Upper lobe of left lung (tissue), 6 donors: ENCODE results near the gene MOV10L1. TPM values are rescaled to one million over a fixed set of nuclear protein-coding genes. Genes with fewer than 3 reads are reported as not detected.
A peak's percentile ranks its signal among the peaks of the same experiment; 100 is the strongest.

ENCODE experiments used
- ATAC-seq, 2 donors: fragments of 200-7000 bp; cut with Tn5 transposase; one replicate each; pipeline ENCODE4 v1.9.1; 2022; ENCODE audit warnings: mild to moderate bottlenecking in 2 of 2, moderate library complexity in 2 of 2; ENCODE audit not compliant: low FRiP score in 2 of 2
- DNase-seq, 2 donors: peaks; one replicate each; pipeline ENCODE4 v3.0.0-alpha.2; 2019 to 2020
- H3K27ac ChIP-seq, 4 donors: fragments of 200-600 bp; sonication (generic); one replicate each; pipeline ENCODE4 v1.5.1; 2016 to 2019
- H3K27me3 ChIP-seq, 4 donors: fragments of 200-600 bp; sonication (generic); one replicate each; pipeline ENCODE4 v1.5.1; 2017 to 2019
- H3K36me3 ChIP-seq, 4 donors: fragments of 200-600 bp; sonication (generic); one replicate each; pipeline ENCODE4 v1.5.1; 2016 to 2019
- H3K4me1 ChIP-seq, 4 donors: fragments of 200-600 bp; sonication (generic); one replicate each; pipeline ENCODE4 v1.5.1; 2018 to 2019
- H3K4me3 ChIP-seq, 4 donors: fragments of 200-600 bp; sonication (generic); one replicate each; pipeline ENCODE4 v1.5.1; 2017 to 2019; ENCODE audit warnings: mild to moderate bottlenecking in 2 of 4, moderate library complexity in 1 of 4
- H3K9me3 ChIP-seq, 4 donors: fragments of 200-600 bp; sonication (generic); one replicate each; pipeline ENCODE4 v1.5.1; 2018 to 2019
- EP300 ChIP-seq, 4 donors: sonication (generic); formaldehyde crosslinking; IDR thresholded peaks; one replicate each; pipeline ENCODE4 v1.5.1; 2017; ENCODE audit warnings: antibody characterized with exemption in 4 of 4, control low read depth in 2 of 4
- POLR2A ChIP-seq, 4 donors: fragments of 450-650 bp; IDR thresholded peaks; one replicate each; pipeline ENCODE4 v1.5.1; 2016 to 2017; ENCODE audit warnings: antibody characterized with exemption in 4 of 4, mild to moderate bottlenecking in 2 of 4
- POLR2AphosphoS5 ChIP-seq, 2 donors: sonication (generic); formaldehyde crosslinking; IDR thresholded peaks; one replicate each; pipeline ENCODE4 v1.5.1; 2017; ENCODE audit warnings: antibody characterized with exemption in 2 of 2
- whole genome bisulfite sequencing, 2 donors: methylation state at CpG; one replicate each; pipeline ENCODE4 v1.1.5; 2017 to 2018; 5-methylcytosine and 5-hydroxymethylcytosine counted together
- total RNA-seq, 6 donors: library from RNA; depleted of rRNA in 4 of 6; stranded (reverse); fragments of >200 nt in 4 of 6; gene quantifications; one replicate each; pipeline versions ENCODE4 v1.1.0 to v1.2.1, GENCODE V29; 2016 to 2021
- TF ChIP-seq, protein P1 (sequence below), 6 experiments: fragments of 450-650 bp in 4 of 6; fragments of 200-600 bp in 2 of 6; sonication (generic) in 2 of 6; IDR thresholded peaks; one replicate each; pipeline ENCODE4 v1.5.1; 2016 to 2019; ENCODE audit warnings: antibody characterized with exemption in 6 of 6
- donor health status: DM: no; HTN: no; CAD: no; lungs with moderate emphysema.
- donor health status: DM: no; HTN: yes; CAD: no; lungs with severe emphysema.

The MOV10L1 gene
- total RNA-seq, 6 donors from 2014 or later: 0.47 to 3.1 (median 1.8) TPM; not detected in 1

- H3K9me3 ChIP-seq: no peaks in the 10 kb centered on the region
- 56 to 58% methylated on average over 8 to 14 of the region's 17 CpGs for WGBS, 2 donors
- no peaks in the 10 kb centered on the region for H3K36me3 ChIP-seq
- TF ChIP-seq EP300 (IDR thresholded peaks at IDR 0.05) (no peak), POLR2AphosphoS5 (IDR thresholded peaks at IDR 0.05) (no peak), POLR2A (IDR thresholded peaks at IDR 0.05) (no peak)
- TF ChIP-seq, protein P1, sequence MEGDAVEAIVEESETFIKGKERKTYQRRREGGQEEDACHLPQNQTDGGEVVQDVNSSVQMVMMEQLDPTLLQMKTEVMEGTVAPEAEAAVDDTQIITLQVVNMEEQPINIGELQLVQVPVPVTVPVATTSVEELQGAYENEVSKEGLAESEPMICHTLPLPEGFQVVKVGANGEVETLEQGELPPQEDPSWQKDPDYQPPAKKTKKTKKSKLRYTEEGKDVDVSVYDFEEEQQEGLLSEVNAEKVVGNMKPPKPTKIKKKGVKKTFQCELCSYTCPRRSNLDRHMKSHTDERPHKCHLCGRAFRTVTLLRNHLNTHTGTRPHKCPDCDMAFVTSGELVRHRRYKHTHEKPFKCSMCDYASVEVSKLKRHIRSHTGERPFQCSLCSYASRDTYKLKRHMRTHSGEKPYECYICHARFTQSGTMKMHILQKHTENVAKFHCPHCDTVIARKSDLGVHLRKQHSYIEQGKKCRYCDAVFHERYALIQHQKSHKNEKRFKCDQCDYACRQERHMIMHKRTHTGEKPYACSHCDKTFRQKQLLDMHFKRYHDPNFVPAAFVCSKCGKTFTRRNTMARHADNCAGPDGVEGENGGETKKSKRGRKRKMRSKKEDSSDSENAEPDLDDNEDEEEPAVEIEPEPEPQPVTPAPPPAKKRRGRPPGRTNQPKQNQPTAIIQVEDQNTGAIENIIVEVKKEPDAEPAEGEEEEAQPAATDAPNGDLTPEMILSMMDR (IDR thresholded peaks at IDR 0.05): no peak
- H3K27ac ChIP-seq: no peak overlapping the region
- no peak overlapping the region for H3K4me3 ChIP-seq
- H3K27me3 ChIP-seq: peaks cover 0 to 11% (median 5%) of the 10 kb centered on the region in 4 donors
- peaks cover 9 to 37% (median 15%) of the 10 kb centered on the region in 4 donors for H3K4me1 ChIP-seq
- DNase-seq: no peak
- ATAC-seq: no peak
Observed at GRCh38 chr22:50061824-50062355, 27.9 kb upstream of the MOV10L1 start.

DNA sequence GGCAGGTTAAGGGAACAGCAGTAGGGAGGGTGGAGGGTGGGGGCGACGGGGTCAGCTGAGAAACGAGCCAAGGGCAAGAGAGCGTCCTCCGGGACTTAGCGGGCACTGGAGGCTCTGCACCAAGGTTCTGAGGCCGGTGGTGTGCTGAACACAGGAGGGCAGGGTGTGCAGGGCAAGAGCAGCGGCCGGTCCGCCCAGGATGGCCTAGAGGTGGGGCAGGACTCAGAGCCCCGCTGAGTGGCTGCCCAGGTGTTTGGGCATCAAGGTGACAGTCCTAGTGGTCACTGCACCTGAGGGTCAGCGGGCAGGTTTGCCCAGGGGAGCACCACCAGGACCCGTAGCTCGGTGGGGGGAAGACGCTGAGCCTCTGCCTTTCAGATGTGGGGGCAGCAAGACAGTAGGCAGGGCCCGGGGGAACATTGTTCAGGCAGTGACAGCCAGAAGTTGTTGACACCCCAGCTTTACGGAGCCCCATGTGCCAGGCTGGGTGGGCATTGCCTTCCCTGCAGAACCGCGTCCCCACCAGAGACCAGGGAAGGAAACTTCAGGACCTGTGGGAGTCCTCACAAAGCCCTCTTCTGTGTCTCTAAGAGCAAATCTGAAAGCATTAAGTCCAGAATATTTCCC lies 27.2 kb upstream of the MOV10L1 start:
- no peaks in the 10 kb centered on the region for H3K36me3 ChIP-seq
- H3K4me3 ChIP-seq: no peak overlapping the region
- H3K27me3 ChIP-seq: peaks cover 0 to 10% (median 5%) of the 10 kb centered on the region in 4 donors
- H3K27ac ChIP-seq: no peak overlapping the region
- whole genome bisulfite sequencing, 2 donors: 89 to 91% methylated on average over 13 to 19 of the region's 19 CpGs
- TF ChIP-seq EP300 (IDR thresholded peaks at IDR 0.05) (no peak), POLR2A (IDR thresholded peaks at IDR 0.05) (no peak), POLR2AphosphoS5 (IDR thresholded peaks at IDR 0.05) (no peak)
- TF ChIP-seq, protein P1 (IDR thresholded peaks at IDR 0.05): no peak
- H3K4me1 ChIP-seq: peaks cover 9 to 37% (median 15%) of the 10 kb centered on the region in 4 donors
- ATAC-seq (no peak), DNase-seq (peak in 1 of 2 donors; percentile 79)
- no peaks in the 10 kb centered on the region for H3K9me3 ChIP-seq

DNA sequence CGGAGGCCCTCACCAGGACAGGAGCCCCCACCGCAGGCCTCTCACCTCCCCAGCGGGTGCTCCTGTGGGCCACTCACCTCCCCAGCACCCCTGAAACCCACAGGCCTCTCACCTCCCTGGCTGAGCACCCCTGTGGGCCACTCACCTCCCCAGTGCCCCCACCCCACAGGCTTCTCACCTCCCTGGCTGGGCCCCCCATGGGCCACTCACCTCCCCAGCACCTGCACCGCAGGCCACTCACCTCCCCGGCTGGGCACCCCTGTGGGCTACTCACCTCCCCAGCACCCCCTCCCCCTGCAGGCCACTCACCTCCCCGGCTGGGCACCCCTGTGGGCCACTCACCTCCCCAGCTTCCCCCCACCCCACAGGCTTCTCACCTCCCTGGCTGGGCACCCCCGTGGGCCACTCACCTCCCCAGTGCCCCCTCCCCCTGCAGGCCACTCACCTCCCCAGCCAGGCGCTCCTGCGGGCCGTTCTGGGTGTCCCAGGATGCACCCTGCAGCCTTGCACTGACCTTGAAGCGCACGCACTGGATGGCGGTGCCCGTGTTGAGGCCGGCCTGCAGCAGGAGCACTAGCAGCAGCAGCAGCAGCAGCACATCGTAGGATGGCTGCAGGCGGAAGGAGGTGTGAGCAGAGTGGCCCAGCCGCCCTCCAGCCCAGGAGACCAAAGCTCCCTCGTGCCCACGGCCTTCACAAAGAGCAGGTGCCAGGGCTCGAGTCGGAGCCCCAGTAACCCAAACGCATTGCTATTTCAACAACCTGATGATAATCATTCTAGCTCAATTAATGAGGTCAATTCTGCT lies 26.0 kb upstream of the MOV10L1 start:
- DNase-seq: no peak
- TF ChIP-seq, protein P1 (IDR thresholded peaks at IDR 0.05): no peak
- TF ChIP-seq POLR2AphosphoS5 (IDR thresholded peaks at IDR 0.05): no peak
- no peak for TF ChIP-seq POLR2A (IDR thresholded peaks at IDR 0.05)
- TF ChIP-seq EP300 (IDR thresholded peaks at IDR 0.05): no peak
- ATAC-seq: peak in 1 of 2 donors; percentile 15
- Histone ChIP-seq H3K9me3 (no peaks in the 10 kb centered on the region), H3K27ac (no peak overlapping the region), H3K4me1 (peaks cover 3 to 26% (median 10%) of the 10 kb centered on the region in 4 donors), H3K27me3 (peaks cover 0 to 2% (median under 1%) of the 10 kb centered on the region in 4 donors), H3K4me3 (no peak overlapping the region), H3K36me3 (no peaks in the 10 kb centered on the region)
- 82 to 100% methylated on average over 3 to 14 of the region's 23 CpGs for WGBS, 2 donors

DNA sequence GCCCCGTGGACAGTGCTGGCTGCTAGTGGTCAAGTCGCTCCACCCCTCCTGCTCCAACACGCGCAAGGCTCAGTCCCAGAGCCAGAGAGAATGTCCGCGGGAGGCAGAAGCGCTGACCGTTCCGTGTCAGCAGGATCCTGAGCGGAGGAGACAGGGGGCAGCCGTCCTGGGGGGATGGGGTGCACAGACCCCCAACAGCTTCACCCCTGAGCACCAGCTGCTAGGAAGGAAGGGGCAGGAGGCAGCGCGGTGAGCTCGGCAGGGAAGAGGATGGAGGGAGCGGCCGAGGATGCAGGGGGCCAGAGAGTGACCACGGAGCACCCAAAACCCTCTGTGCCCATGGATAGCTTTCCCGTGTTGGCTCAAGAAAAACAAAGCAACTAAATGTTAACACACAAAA lies 25.4 kb upstream of the MOV10L1 start:
- ATAC-seq (no peak), DNase-seq (no peak)
- Histone ChIP-seq H3K27me3 (no peaks in the 10 kb centered on the region), H3K4me3 (no peak overlapping the region), H3K36me3 (no peaks in the 10 kb centered on the region), H3K27ac (no peak overlapping the region), H3K9me3 (no peaks in the 10 kb centered on the region), H3K4me1 (peaks cover 0 to 20% (median 4%) of the 10 kb centered on the region in 4 donors)
- WGBS, 2 donors: 64 to 65% methylated on average over 12 to 18 of the region's 18 CpGs
- TF ChIP-seq EP300 (IDR thresholded peaks at IDR 0.05) (no peak), POLR2A (IDR thresholded peaks at IDR 0.05) (no peak)

DNA sequence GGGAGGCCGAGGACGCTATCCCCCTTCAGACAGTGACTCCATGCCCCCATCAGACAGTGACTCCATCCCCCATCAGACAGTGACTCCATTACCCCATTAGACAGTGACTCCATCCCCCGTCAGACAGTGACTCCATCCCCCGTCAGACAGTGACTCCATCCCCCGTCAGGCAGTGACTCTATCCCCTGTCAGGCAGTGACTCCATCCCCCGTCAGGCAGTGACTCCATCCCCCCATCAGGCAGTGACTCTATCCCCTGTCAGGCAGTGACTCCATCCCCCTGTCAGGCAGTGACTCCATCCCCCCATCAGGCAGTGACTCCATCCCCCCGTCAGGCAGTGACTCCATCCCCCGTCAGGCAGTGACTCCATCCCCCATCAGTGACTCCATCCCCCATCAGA lies 22.6 kb upstream of the MOV10L1 start:
- TF ChIP-seq EP300 (IDR thresholded peaks at IDR 0.05) (no peak), POLR2A (IDR thresholded peaks at IDR 0.05) (no peak), POLR2AphosphoS5 (IDR thresholded peaks at IDR 0.05) (no peak)
- TF ChIP-seq, protein P1 (IDR thresholded peaks at IDR 0.05): no peak
- WGBS, 2 donors: 75 to 77% methylated on average over 5 to 8 of the region's 8 CpGs
- no peak for DNase-seq
- no peaks in the 10 kb centered on the region for H3K27me3 ChIP-seq
- no peaks in the 10 kb centered on the region for H3K36me3 ChIP-seq
- no peak overlapping the region for H3K27ac ChIP-seq
- no peaks in the 10 kb centered on the region for H3K4me1 ChIP-seq
- H3K9me3 ChIP-seq: no peaks in the 10 kb centered on the region
- H3K4me3 ChIP-seq: no peak overlapping the region
- no peak for ATAC-seq
